Esophagus squamous epithelium (tissue), 4 donors: Measurements from ENCODE around the gene DMAC2.

Experiments used
- CTCF ChIP-seq, 6 experiments: fragments of 450-650 bp in 4 of 6; fragments of 200-600 bp in 2 of 6; sonication (generic) in 2 of 6; IDR thresholded peaks; one replicate each; pipeline ENCODE4 v1.5.1; 2016 to 2019; ENCODE audit warnings: antibody characterized with exemption in 6 of 6, mild to moderate bottlenecking in 4 of 6, moderate library complexity in 4 of 6
- POLR2A ChIP-seq, 4 donors: fragments of 450-650 bp; IDR thresholded peaks; one replicate each; pipeline ENCODE4 v1.6.1; 2017; ENCODE audit warnings: antibody characterized with exemption in 4 of 4, mild to moderate bottlenecking in 4 of 4, moderate library complexity in 3 of 4

- no peak for TF ChIP-seq CTCF (IDR thresholded peaks at IDR 0.05)
- no peak for TF ChIP-seq POLR2A (IDR thresholded peaks at IDR 0.05)
Observed at GRCh38 chr19:41452584-41453275, 13.0 kb upstream of the DMAC2 start.
